HG03135 (cell line): ENCODE data around the gene ANP32E.
"Not testable (repeated sequence)": the region's sequence is repeated elsewhere in the genome, so short reads cannot be mapped to it uniquely, and the experiment has no call there.

Source experiments
- ATAC-seq: cut with Tn5 transposase; IDR thresholded peaks from one replicate; pipeline ENCODE4 v1.9.1; 2021; ENCODE audit warnings: mild to moderate bottlenecking, moderate library complexity; ENCODE audit not compliant: unreplicated experiment

Gene ANP32E

GRCh38 chr1:150214099-150214756, 21.7 kb downstream of the ANP32E start:
- ATAC-seq, result peak; percentile 17

- ATAC-seq, result peak; percentile 95
Measured at GRCh38 chr1:150213170-150214098, 22.5 kb downstream of the ANP32E start.

GRCh38 chr1:150212070-150212469, 23.8 kb downstream of the ANP32E start:
- ATAC-seq, result no peak

GRCh38 chr1:150210706-150211105, 25.2 kb downstream of the ANP32E start:
- ATAC-seq, result no peak

GRCh38 chr1:150210091-150210490, 25.8 kb downstream of the ANP32E start:
- ATAC-seq, result no peak

GRCh38 chr1:150208460-150208859, 27.5 kb downstream of the ANP32E start:
- not testable (repeated sequence) for ATAC-seq

GRCh38 chr1:150207281-150207971, 28.5 kb downstream of the ANP32E start:
- ATAC-seq, result no peak

- no peak for ATAC-seq
Measured at GRCh38 chr1:150196417-150196816, 39.5 kb downstream of the ANP32E start.

- ATAC-seq, result no peak
Measured at GRCh38 chr1:150194381-150195031, 41.4 kb downstream of the ANP32E start.

- no peak for ATAC-seq
Measured at GRCh38 chr1:150192012-150192411, 43.9 kb downstream of the ANP32E start.

GRCh38 chr1:150187560-150187931, 48.4 kb downstream of the ANP32E start:
- ATAC-seq, result no peak

GRCh38 chr1:150186789-150187559, 48.9 kb downstream of the ANP32E start:
- no peak for ATAC-seq

- ATAC-seq, result not testable (repeated sequence)
Measured at GRCh38 chr1:150186438-150186788, 49.5 kb downstream of the ANP32E start.

- ATAC-seq, result no peak
Measured at GRCh38 chr1:150185481-150185880, 50.4 kb downstream of the ANP32E start.

- no peak for ATAC-seq
Measured at GRCh38 chr1:150183061-150183460, 52.9 kb downstream of the ANP32E start.

- ATAC-seq, result no peak
Measured at GRCh38 chr1:150182247-150182646, 53.7 kb downstream of the ANP32E start.

- ATAC-seq, result no peak
Measured at GRCh38 chr1:150180474-150180873, 55.4 kb downstream of the ANP32E start.

- ATAC-seq, result no peak
Measured at GRCh38 chr1:150179867-150180266, 56.0 kb downstream of the ANP32E start.

- ATAC-seq, result no peak
Measured at GRCh38 chr1:150178548-150178947, 57.4 kb downstream of the ANP32E start.

GRCh38 chr1:150176593-150176992, 59.3 kb downstream of the ANP32E start:
- no peak for ATAC-seq
